GM12891 (cell line): ENCODE results near the gene IL2RA.

Experiments
- POLR2A ChIP-seq: IDR thresholded peaks from 2 replicates; pipeline ENCODE4 v1.6.1; 2011; ENCODE audit warnings: low read depth, low read length, control low read depth
- POLR2AphosphoS5 ChIP-seq: IDR thresholded peaks from 2 replicates; pipeline ENCODE4 v1.6.1; 2011; ENCODE audit warnings: low read depth, low read length, control low read depth
- POU2F2 ChIP-seq: IDR thresholded peaks from 2 replicates; pipeline ENCODE4 v1.6.1; 2011; ENCODE audit warnings: low read depth, mild to moderate bottlenecking, control low read depth, low read length, moderate library complexity
- SPI1 ChIP-seq: IDR thresholded peaks from 2 replicates; pipeline ENCODE4 v1.6.1; 2011; ENCODE audit warnings: low read depth, low read length, control low read depth
- TAF1 ChIP-seq: IDR thresholded peaks from 2 replicates; pipeline ENCODE4 v1.6.1; 2011; ENCODE audit warnings: low read depth, low read length, control low read depth

- TF ChIP-seq POU2F2 = peak; percentile 47
- peak; percentile 48; the same call in 1 of the 2 replicates for TF ChIP-seq POLR2AphosphoS5
- peak; percentile 43; the same call in 1 of the 2 replicates for TF ChIP-seq POLR2A
- TF ChIP-seq SPI1 = no peak
- TF ChIP-seq TAF1 = peak; percentile 35; the same call in 1 of the 2 replicates
Observed at GRCh38 chr10:6088721-6089333, 26.7 kb upstream of the IL2RA start, which contains the start of gene RBM17.
